Measurements from ENCODE around the gene ACBD7.

GRCh38 chr10:15092855-15093408, 4.4 kb upstream of the ACBD7 start:
- TF ChIP-seq CTCF (conservative IDR thresholded peaks at IDR 0.05) (no peak), EZH2 (IDR thresholded peaks at IDR 0.05; ENCODE audit: low read depth) (no peak)

Measured in PC-9 (cell line).